Stimulated activated naive CD8-positive, alpha-beta T cell treated with anti-CD3 and anti-CD28 coated beads, Interleukin-15, Interleukin-2, amounts not matched to agents 100 U/mL and 50 U/mL, for 24 hours (primary cell): Measurements from ENCODE around the gene ZNF519.

Source experiments
- ATAC-seq: fragments of 150-1000 bp; cut with Tn5 transposase; one replicate; pipeline ENCODE4 v1.10.0; 2021
- DNase-seq: peaks from one replicate; pipeline ENCODE4 v3.0.0; 2021

The ZNF519 gene

DNA sequence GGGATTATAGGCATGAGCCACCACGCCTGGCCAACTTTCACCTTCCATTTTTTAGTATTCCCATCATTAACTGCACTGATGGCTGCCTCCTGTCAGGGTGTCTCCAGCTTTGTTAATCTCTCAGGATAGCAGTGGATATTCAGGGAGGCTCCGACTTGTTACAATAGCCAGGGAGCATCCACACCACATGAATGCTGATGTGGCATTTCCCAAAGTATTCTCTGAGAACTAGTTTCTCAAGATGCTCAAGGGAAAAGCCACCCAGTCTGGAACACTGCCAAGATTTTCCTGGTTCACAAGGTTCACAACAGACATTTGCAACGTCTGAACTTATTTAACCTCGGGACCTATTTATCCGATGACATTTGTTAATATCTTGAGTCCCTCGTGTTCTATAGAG is 33.8 kb downstream of the ZNF519 start:
- DNase-seq (no peak), ATAC-seq (no peak)

GRCh38 chr18:14097761-14098160 is 34.5 kb downstream of the ZNF519 start:
- ATAC-seq: peak; percentile 28
- DNase-seq: no peak

DNA sequence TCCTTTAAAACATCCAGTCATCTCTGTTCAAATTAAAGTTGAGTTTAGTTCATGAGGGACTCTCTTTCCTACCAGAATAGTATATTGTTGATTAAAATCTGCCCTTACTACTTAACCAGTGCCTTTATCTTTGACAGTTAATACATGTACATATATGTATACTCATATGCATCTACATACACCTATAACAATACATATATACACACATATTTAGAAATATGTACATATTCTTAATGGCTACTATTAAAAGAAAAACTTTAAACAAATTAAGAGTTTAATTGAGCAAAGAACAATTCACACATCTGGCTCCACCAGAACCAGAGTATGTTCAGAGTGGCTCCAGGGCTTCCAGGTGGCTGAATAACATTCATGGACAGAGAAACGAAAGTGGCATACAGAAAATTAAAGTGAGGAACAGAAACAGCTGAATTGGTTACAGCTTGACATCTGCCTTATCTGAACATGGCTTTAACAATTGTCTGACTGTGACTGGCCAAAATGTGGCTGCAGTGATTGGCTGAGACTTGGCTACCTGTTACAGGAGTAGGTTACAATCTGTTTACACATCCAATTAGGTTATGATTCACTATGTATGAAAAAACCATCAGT is 38.8 kb downstream of the ZNF519 start:
- no peak for DNase-seq

GRCh38 chr18:14092625-14093306 is 39.5 kb downstream of the ZNF519 start:
- DNase-seq: no peak
- no peak for ATAC-seq

More for the DNA sequence above, 38.8 kb downstream of the ZNF519 start:
- ATAC-seq: no peak

- ATAC-seq (no peak), DNase-seq (no peak)
These were observed 42.5 kb downstream of the ZNF519 start for GRCh38 chr18:14089781-14090180.

- no peak for ATAC-seq
- no peak for DNase-seq
These were observed 43.0 kb downstream of the ZNF519 start for GRCh38 chr18:14089191-14089590.

DNA sequence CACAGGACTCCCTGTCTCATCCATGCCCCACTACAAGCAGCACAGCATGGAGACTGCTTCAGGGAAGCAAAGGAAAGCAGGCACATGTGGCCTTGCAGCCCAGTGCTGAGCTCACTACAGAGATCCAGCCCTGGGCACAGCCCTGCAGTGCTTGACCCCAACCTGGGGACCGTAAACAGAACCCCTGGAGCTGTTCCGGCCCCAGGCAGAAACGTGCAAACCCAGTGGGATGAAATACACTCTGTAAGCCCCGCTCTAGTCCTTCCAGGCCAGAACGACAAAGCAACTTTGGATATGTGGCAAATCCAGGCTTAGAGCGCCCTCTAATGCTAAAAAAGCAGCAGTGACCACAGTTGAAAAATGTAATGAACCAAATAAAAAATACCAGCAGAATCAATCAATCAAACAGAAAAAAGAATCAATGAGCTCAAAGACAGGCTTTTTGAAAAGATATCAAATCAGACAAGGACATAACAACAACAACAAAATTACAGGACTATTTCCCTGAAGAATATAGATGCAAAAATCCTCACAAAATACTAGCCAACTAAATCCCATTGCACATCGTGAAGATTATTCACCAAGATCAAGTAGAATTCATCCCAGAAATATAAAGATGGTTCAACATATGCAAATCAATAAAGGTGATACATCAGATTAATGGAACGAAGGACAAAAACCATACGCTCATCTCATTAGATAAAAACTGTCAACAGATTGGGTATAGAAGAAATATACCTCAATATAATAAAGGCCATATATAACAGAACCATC is 45.6 kb downstream of the ZNF519 start:
- peak; percentile 23 for ATAC-seq
- DNase-seq: no peak

DNA sequence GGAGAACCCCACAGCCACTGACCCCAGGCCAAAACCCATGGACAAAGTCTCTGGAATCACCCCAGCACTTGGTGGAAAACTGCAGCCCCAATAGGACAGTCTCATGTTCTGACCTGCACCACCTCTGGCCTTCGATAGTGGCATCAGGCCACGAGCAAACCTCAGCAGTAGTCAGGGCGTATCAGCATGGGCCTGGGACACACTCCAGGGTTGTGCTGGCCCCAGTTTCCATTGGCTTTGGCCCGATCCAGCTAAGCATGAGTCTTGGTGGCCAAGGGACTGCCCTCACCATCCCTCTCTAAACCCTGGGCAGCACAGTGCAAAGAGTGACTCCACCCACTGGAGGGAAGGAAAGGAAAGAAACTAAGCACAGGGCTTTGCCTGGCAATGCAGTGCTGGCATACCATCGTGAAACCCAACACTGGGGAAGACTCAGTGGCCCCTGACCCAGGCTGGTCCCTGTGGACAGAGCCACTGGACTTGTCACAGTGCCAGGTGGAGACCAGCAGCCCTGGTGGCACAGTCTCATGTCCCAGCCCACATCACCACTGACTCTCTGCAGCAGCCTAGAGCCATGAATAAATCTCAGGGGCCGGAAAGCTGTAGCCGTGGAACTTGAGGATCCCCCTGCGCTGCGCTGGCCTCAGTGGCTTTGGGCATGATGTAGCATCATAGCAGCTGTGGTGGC is 46.3 kb downstream of the ZNF519 start:
- ATAC-seq (no peak), DNase-seq (no peak)

DNA sequence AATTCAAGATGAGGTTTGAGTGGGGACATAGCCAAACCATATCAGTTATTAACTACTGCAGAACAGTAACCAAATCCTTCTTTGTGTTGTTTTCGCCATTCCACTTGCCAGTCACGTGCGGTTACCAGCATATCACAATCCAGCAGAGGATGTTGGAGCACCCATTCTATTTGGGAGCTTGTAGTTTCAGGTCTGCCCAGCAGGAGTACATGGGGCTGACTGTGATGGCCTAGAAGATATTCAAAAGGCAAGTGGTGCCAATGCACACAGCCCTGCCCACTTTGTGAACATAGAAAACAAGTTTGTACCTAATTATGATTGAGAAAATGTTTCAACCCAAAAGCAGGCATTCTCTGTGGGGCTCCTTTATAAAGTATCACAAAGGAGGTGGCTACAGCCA is 57.0 kb downstream of the ZNF519 start:
- ATAC-seq (no peak), DNase-seq (no peak)

- ATAC-seq (no peak), DNase-seq (no peak)
These were observed 58.0 kb downstream of the ZNF519 start for GRCh38 chr18:14074187-14074586.

- no peak for DNase-seq
- ATAC-seq: no peak
These were observed 78.6 kb downstream of the ZNF519 start for GRCh38 chr18:14053661-14054060.
